ENCODE results near the gene CHRNG.

CHRNG gene

DNA sequence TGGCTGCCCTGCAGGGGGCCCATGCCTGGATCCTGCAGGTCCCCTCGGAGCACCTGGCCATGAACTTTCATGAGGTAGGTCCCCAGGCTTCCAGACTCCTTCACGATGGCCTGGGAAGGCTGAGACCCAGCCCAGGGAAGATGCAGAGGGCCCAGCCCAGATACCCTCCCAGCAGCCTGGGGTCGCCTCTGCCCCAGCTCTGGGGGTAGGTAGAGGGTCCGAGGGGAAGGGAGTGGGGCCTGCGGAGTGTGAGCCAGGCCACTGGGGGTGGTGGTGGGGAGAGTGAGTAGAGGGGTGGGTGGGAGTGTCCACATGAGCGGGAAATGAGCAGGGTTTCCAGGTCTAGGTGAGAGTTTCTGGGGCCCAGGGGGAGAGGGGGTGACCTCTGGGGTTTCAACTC lies 14.7 kb upstream of the CHRNG start:
- no peak for TF ChIP-seq ZFX (IDR thresholded peaks at IDR 0.05)
- TF ChIP-seq, protein P1, sequence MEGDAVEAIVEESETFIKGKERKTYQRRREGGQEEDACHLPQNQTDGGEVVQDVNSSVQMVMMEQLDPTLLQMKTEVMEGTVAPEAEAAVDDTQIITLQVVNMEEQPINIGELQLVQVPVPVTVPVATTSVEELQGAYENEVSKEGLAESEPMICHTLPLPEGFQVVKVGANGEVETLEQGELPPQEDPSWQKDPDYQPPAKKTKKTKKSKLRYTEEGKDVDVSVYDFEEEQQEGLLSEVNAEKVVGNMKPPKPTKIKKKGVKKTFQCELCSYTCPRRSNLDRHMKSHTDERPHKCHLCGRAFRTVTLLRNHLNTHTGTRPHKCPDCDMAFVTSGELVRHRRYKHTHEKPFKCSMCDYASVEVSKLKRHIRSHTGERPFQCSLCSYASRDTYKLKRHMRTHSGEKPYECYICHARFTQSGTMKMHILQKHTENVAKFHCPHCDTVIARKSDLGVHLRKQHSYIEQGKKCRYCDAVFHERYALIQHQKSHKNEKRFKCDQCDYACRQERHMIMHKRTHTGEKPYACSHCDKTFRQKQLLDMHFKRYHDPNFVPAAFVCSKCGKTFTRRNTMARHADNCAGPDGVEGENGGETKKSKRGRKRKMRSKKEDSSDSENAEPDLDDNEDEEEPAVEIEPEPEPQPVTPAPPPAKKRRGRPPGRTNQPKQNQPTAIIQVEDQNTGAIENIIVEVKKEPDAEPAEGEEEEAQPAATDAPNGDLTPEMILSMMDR (conservative IDR thresholded peaks at IDR 0.05): no peak
- no peak overlapping the region for H3K27ac ChIP-seq

DNA sequence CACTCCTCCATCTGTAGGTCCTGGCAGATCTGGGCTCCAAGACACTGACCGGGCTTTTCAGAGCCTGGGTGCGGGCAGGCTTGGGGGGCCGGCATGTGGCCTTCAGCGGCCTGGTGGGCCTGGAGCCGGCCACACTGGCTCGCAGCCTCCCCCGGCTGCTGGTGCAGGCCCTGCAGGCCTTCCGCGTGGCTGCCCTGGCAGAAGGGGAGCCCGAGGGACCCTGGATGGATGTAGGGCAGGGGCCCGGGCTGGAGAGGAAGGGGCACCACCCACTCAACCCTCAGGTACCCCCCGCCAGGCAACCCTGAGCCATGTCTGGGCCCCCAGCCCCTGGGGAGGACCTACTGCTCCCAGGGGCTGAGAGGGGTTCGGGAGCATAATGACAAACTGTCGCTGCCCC lies 14.3 kb upstream of the CHRNG start:
- no peak overlapping the region for H3K27ac ChIP-seq
- TF ChIP-seq, protein P1 (conservative IDR thresholded peaks at IDR 0.05): no peak

DNA sequence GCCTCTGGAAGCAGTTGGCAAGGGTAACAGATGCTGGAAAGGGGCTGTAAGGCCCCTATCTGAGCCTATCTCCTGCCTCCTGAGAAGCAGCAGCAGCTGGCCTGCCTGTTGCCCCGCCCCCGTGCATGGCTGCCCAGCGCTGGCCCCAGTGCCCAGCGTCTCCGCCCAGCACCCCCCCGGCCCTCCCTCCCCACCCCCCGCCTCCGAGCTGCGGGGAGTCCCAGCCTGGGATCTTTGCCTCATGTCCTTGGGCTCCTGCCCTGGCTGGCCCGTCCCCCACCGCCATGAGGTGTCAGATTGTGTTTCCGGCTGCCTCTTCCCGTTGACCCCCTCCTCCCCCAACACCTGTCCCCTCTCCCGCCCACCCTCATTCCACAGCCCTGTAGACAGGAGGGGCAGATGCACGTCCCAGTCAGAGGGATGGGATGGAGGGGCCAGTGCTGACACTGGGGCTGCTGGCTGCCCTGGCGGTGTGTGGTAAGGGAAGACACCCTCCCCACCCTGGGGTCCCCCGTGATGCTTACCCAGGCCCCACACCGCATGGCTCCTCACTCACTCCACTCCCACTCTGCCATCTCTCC lies 13.6 kb upstream of the CHRNG start, which contains the start of gene CHRND:
CHRND (plus strand) TSS at position 370 of the 581 bp plus-strand sequence; CDS start at position 426, 56 bp downstream.
- H3K27ac ChIP-seq: no peak within 1 kb of the TSS
- TF ChIP-seq, protein P1 (conservative IDR thresholded peaks at IDR 0.05): no peak
- no peak for TF ChIP-seq ZFX (IDR thresholded peaks at IDR 0.05)

DNA sequence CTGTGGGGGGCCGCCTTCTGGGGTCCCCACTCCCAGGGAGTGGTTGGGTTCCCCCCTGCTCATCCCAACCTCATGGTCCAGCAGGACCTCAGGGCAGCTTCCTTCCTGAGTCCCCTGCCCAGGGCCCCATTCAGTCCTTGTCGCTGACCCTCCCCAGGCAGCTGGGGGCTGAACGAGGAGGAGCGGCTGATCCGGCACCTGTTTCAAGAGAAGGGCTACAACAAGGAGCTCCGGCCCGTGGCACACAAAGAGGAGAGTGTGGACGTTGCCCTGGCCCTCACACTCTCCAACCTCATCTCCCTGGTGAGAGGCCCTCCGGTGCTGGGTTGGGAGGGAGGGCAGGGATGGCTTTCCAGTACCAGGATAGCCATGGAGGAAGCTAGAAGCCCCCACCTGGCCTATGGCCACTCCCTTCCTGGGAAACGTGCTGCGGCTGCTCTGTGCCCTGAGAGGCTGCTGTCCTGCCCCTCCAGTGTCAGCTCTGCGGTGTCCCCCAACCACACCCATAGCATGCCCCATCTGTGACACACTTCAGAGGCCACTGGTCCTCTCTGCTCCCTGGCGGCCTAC lies 13.0 kb upstream of the CHRNG start:
- no peak overlapping the region for H3K27ac ChIP-seq
- no peak for TF ChIP-seq ZFX (IDR thresholded peaks at IDR 0.05)
- TF ChIP-seq, protein P1 (conservative IDR thresholded peaks at IDR 0.05): no peak

DNA sequence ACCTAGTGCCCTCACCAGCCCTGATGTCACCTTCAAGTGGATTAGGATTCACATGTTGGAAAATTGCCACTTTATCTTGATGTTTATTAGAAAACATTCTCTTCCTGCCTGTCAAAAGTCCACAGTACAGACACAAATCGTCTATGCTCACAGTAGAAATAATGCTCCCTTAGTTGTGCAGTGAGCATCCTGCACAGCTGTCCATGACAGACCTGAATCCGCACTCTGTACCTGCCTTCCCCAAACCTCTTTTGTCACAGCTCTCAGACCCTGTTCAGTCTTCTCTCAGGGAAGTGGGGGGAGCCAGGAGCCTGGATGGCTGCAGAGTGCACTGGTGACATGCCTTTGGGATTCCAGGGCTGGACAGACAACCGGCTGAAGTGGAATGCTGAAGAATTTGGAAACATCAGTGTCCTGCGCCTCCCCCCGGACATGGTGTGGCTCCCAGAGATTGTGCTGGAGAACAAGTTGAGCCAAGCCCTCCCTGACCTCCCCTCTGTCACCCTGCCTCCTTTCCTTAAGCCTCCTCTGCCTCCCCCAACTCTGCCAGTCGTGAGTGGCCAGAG lies 11.5 kb upstream of the CHRNG start:
- no peak overlapping the region for H3K27ac ChIP-seq
- TF ChIP-seq, protein P1 (conservative IDR thresholded peaks at IDR 0.05): no peak
- no peak for TF ChIP-seq ZFX (IDR thresholded peaks at IDR 0.05)

DNA sequence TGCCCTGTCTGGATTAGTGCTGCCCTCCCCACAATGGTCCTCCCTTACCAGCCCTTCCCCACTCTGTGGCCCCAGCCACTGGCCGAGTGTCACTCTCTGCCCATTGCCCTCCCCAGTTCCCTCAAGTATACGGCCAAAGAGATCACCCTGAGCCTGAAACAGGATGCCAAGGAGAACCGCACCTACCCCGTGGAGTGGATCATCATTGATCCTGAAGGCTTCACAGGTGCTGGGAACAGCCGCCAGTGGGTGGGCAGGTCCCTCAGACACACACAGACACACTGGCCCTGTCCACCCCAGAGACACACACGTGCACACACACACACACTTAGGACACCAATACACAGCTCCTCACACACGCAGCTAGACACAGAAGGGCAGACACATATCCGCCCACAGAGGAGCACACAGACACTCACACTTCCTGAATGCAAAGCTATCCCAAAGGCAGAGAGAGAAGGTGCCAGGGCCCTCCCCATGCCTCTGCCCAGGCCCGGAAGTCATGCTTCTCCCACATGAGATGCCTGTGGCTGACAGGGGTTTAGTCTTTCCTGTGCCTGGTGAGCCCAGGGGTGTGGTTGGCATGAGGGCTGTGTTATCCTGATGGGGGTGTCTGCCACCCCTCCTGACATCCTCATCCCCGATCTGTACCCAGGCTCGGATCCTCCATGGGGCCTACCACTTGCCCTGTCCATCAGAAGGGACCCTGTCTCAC lies 10.6 kb upstream of the CHRNG start:
- TF ChIP-seq ZFX (IDR thresholded peaks at IDR 0.05): no peak
- TF ChIP-seq, protein P1 (conservative IDR thresholded peaks at IDR 0.05): no peak
- no peak overlapping the region for H3K27ac ChIP-seq
